Neural progenitor cell (in vitro differentiated cells): ENCODE measurements around the gene CEP128. TPM values are rescaled to one million over a fixed set of nuclear protein-coding genes. Genes with fewer than 3 reads are reported as not detected.
"Not testable (repeated sequence)": the region's sequence is repeated elsewhere in the genome, so short reads cannot be mapped to it uniquely, and the experiment has no call there.

ENCODE experiments used
- DNase-seq: peaks from one replicate; pipeline ENCODE4 v3.0.0-alpha.2; 2016; ENCODE audit warnings: low spot score
- H2AFZ ChIP-seq: fragments of 200-600 bp; sonication (generic); replicated peaks from 2 replicates; pipeline ENCODE4 v1.6.1; 2016; ENCODE audit warnings: antibody characterized with exemption
- H3F3A ChIP-seq: fragments of 200-600 bp; sonication (generic); 2 replicates; pipeline ENCODE4 v1.6.1; 2016; ENCODE audit warnings: antibody characterized with exemption, low read depth
- H3K27ac ChIP-seq: fragments of 200-600 bp; sonication (generic); 2 replicates; pipeline ENCODE4 v1.5.1; 2016; ENCODE audit warnings: mild to moderate bottlenecking
- H3K27me3 ChIP-seq: fragments of 200-600 bp; sonication (generic); 2 replicates; pipeline ENCODE4 v1.6.1; 2016; ENCODE audit warnings: mild to moderate bottlenecking, moderate library complexity
- H3K36me3 ChIP-seq: fragments of 200-600 bp; sonication (generic); 2 replicates; pipeline ENCODE4 v1.5.1; 2016
- H3K4me1 ChIP-seq: fragments of 200-600 bp; sonication (generic); 2 replicates; pipeline ENCODE4 v1.6.1; 2016; ENCODE audit warnings: mixed run types
- H3K4me2 ChIP-seq: fragments of 200-600 bp; sonication (generic); 2 replicates; pipeline ENCODE4 v1.6.1; 2016
- H3K4me3 ChIP-seq: fragments of 200-600 bp; sonication (generic); 2 replicates; pipeline ENCODE4 v1.5.1; 2016
- H3K79me2 ChIP-seq: fragments of 200-600 bp; sonication (generic); 2 replicates; pipeline ENCODE4 v1.6.1; 2016; ENCODE audit warnings: low read depth
- H3K9ac ChIP-seq: fragments of 200-600 bp; sonication (generic); 2 replicates; pipeline ENCODE4 v1.6.1; 2016
- H3K9me3 ChIP-seq: fragments of 200-600 bp; sonication (generic); 2 replicates; pipeline ENCODE4 v1.5.1; 2016; ENCODE audit warnings: low read depth
- H4K20me1 ChIP-seq: fragments of 200-600 bp; sonication (generic); 2 replicates; pipeline ENCODE4 v1.6.1; 2016; ENCODE audit warnings: low read depth
- H3K27ac Mint-ChIP-seq: 3 replicates; pipeline ENCODE4 v1.8.0; 2021; ENCODE audit warnings: mixed read lengths
- H3K27me3 Mint-ChIP-seq: 2 replicates; pipeline ENCODE4 v1.8.0; 2022; ENCODE audit warnings: low read depth, mild to moderate bottlenecking, inconsistent platforms, moderate library complexity, mixed read lengths; ENCODE audit not compliant: insufficient read depth
- H3K36me3 Mint-ChIP-seq: 3 replicates; pipeline ENCODE4 v1.8.0; 2021; ENCODE audit warnings: mixed read lengths
- H3K4me1 Mint-ChIP-seq: 3 replicates; pipeline ENCODE4 v1.8.0; 2021; ENCODE audit warnings: mixed read lengths
- H3K4me3 Mint-ChIP-seq: 3 replicates; pipeline ENCODE4 v1.8.0; 2021; ENCODE audit warnings: mild to moderate bottlenecking, moderate library complexity, mixed read lengths
- H3K9me3 Mint-ChIP-seq: 3 replicates; pipeline ENCODE4 v1.8.0; 2020; ENCODE audit warnings: mixed read lengths
- CTCF ChIP-seq: fragments of 200-600 bp; sonication (generic); IDR thresholded peaks from 2 replicates; pipeline ENCODE4 v1.5.1; 2017; ENCODE audit warnings: antibody characterized with exemption, mild to moderate bottlenecking
- EZH2 ChIP-seq: fragments of 200-600 bp; sonication (generic); IDR thresholded peaks from 2 replicates; pipeline ENCODE4 v1.6.1; 2017; ENCODE audit warnings: antibody characterized with exemption, mild to moderate bottlenecking, moderate library complexity
- EZH2phosphoT487 ChIP-seq: fragments of 200-600 bp; sonication (generic); IDR thresholded peaks from 2 replicates; pipeline ENCODE4 v1.6.1; 2017; ENCODE audit warnings: antibody characterized with exemption
- total RNA-seq: library from RNA; depleted of rRNA; stranded (reverse); fragments of >200 nt; gene quantifications from 2 replicates; pipeline ENCODE4 v1.2.3, GENCODE V29; 2015; ENCODE audit warnings: low replicate concordance

The CEP128 gene
- total RNA-seq, 1 donor from 2014 or later, result 12.1 TPM

DNA sequence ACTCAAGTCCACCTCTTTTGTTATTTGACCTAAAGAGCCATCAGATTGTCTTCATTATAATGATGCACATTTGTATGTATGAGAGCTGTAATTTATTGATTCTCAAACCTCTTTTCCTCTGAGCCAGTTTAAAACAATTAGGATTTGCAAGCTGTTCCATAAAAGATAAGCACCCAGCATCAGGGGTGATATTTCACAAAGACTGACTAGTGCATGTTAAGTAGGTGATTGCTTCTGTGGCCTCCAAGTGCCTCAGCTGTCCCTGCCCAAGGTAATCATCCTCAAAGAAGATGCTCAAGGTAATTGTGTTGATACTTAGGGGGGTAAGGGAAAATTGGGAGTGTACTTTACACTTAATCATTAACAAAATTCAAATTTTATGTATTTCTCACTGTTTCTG, 18.2 kb downstream of the CEP128 start:
- Mint-ChIP-seq H3K4me3 (no peak overlapping the region), H3K27ac (no peak overlapping the region), H3K4me1 (peaks cover 6% of the 10 kb centered on the region), H3K27me3 (peaks cover 3% of the 10 kb centered on the region), H3K9me3 (peaks cover 6% of the 10 kb centered on the region), H3K36me3 (peaks cover 9% of the 10 kb centered on the region)
- Histone ChIP-seq H3K27me3 (no peaks in the 10 kb centered on the region), H3K27ac (no peak overlapping the region), H3K79me2 (no peaks in the 10 kb centered on the region), H4K20me1 (no peaks in the 10 kb centered on the region), H3K4me3 (no peak overlapping the region), H3K9ac (no peak overlapping the region), H2AFZ (no peak overlapping the region), H3F3A (no peaks in the 10 kb centered on the region), H3K36me3 (no peaks in the 10 kb centered on the region), H3K4me1 (no peaks in the 10 kb centered on the region), H3K9me3 (no peaks in the 10 kb centered on the region), H3K4me2 (no peak overlapping the region)
- TF ChIP-seq CTCF, result no peak
- TF ChIP-seq EZH2, result no peak
- DNase-seq, result no peak

- H3K36me3 ChIP-seq, result no peaks in the 10 kb centered on the region
- H3K4me2 ChIP-seq, result no peak overlapping the region
- Mint-ChIP-seq H3K36me3 (peaks cover 12% of the 10 kb centered on the region), H3K27ac (no peak overlapping the region), H3K27me3 (no peaks in the 10 kb centered on the region), H3K4me1 (peaks cover 6% of the 10 kb centered on the region), H3K9me3 (peaks cover under 1% of the 10 kb centered on the region), H3K4me3 (no peak overlapping the region)
- no peak overlapping the region for H3K4me3 ChIP-seq
- H4K20me1 ChIP-seq, result no peaks in the 10 kb centered on the region
- no peak for DNase-seq
- no peaks in the 10 kb centered on the region for H3K4me1 ChIP-seq
- no peak overlapping the region for H2AFZ ChIP-seq
- H3K9ac ChIP-seq, result no peak overlapping the region
- no peaks in the 10 kb centered on the region for H3K9me3 ChIP-seq
- TF ChIP-seq CTCF (no peak), EZH2 (no peak), EZH2phosphoT487 (no peak)
- no peak overlapping the region for H3K27ac ChIP-seq
- no peaks in the 10 kb centered on the region for H3K79me2 ChIP-seq
- H3F3A ChIP-seq, result no peaks in the 10 kb centered on the region
- H3K27me3 ChIP-seq, result no peaks in the 10 kb centered on the region
Observed at GRCh38 chr14:80919622-80920021, 21.9 kb downstream of the CEP128 start.

- H3K27ac ChIP-seq, H3K27ac Mint-ChIP-seq, H3K4me3 Mint-ChIP-seq, H3F3A ChIP-seq, H3K4me3 ChIP-seq, H3K9me3 ChIP-seq, H2AFZ ChIP-seq, H3K4me1 ChIP-seq, H3K4me2 ChIP-seq, H3K27me3 ChIP-seq, DNase-seq, H4K20me1 ChIP-seq, H3K9ac ChIP-seq, H3K9me3 Mint-ChIP-seq, H3K27me3 Mint-ChIP-seq, H3K4me1 Mint-ChIP-seq, H3K36me3 ChIP-seq, H3K79me2 ChIP-seq: not testable (repeated sequence)
- H3K36me3 Mint-ChIP-seq, result peaks cover 13% of the 10 kb centered on the region
Observed at GRCh38 chr14:80912013-80912412, 29.5 kb downstream of the CEP128 start.

DNA sequence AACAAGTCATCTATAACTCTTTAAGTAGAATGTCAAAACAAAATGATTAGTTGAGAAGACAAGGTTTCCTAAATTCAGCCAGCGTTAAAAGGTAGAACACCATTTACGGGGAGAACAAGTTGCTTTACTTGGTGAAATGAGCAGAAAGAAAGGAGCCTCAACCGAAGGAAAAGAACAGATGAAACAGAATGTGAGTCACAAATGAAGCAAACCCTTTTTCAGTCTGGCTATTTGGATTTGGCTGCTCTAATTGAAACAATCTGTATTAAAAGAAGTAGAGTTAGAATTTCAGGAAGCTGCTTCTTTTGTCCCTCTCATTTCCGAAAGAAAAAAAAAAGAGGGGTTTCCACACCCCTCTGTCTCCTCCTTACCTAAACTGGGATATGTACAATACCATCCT, 34.6 kb downstream of the CEP128 start:
- DNase-seq, result no peak
- H3K4me2 ChIP-seq, result no peak overlapping the region
- Mint-ChIP-seq H3K27me3 (no peaks in the 10 kb centered on the region), H3K9me3 (no peaks in the 10 kb centered on the region), H3K36me3 (peaks cover 18% of the 10 kb centered on the region), H3K4me1 (no peaks in the 10 kb centered on the region), H3K27ac (no peak overlapping the region), H3K4me3 (no peak overlapping the region)
- no peak overlapping the region for H3K4me3 ChIP-seq
- H3K79me2 ChIP-seq, result no peaks in the 10 kb centered on the region
- H3K27ac ChIP-seq, result peak overlapping the region; percentile 0
- no peak overlapping the region for H2AFZ ChIP-seq
- no peaks in the 10 kb centered on the region for H3K27me3 ChIP-seq
- no peaks in the 10 kb centered on the region for H4K20me1 ChIP-seq
- H3K9me3 ChIP-seq, result no peaks in the 10 kb centered on the region
- H3K9ac ChIP-seq, result no peak overlapping the region
- peaks cover 9% of the 10 kb centered on the region for H3K4me1 ChIP-seq
- no peaks in the 10 kb centered on the region for H3F3A ChIP-seq
- no peaks in the 10 kb centered on the region for H3K36me3 ChIP-seq
- TF ChIP-seq EZH2phosphoT487 (no peak), CTCF (no peak), EZH2 (no peak)
